Keratinocyte (primary cell): ENCODE data around the gene TEX28. TPM values are rescaled to one million over a fixed set of nuclear protein-coding genes. Genes with fewer than 3 reads are reported as not detected.
"Not testable (repeated sequence)": the region's sequence is repeated elsewhere in the genome, so short reads cannot be mapped to it uniquely, and the experiment has no call there.

ENCODE experiments used
- DNase-seq: peaks from one replicate; pipeline ENCODE4 v3.0.0-alpha.2; 2011; ENCODE audit warnings: low read depth, missing footprints, low spot score
- FAIRE-seq: peaks from 2 replicates; lab custom pipeline; 2011; peaks lifted over from hg19 to GRCh38; lab: Jason Lieb, UNC
- H2AFZ ChIP-seq: 2 replicates; pipeline ENCODE4 v1.6.0; 2012; ENCODE audit warnings: low read length, control low read depth, inconsistent platforms; ENCODE audit not compliant: control insufficient read depth
- H3K27ac ChIP-seq: 2 replicates; pipeline ENCODE4 v1.5.1; 2011; ENCODE audit warnings: low read length; ENCODE audit not compliant: control insufficient read depth, insufficient read depth
- H3K27me3 ChIP-seq: 3 replicates; pipeline ENCODE4 v1.6.0; 2011; ENCODE audit warnings: low read length; ENCODE audit not compliant: control insufficient read depth, insufficient read depth; ENCODE audit errors: extremely low read depth
- H3K36me3 ChIP-seq, 2 experiments: 2 replicates in 1 of 2; 3 replicates in 1 of 2; pipeline ENCODE4 v1.5.1; 2011; ENCODE audit warnings: low read length in 2 of 2, mild to moderate bottlenecking in 1 of 2; ENCODE audit not compliant: control insufficient read depth in 2 of 2, insufficient read depth in 2 of 2; ENCODE audit errors: extremely low read depth in 1 of 2
- H3K4me1 ChIP-seq: 3 replicates; pipeline ENCODE4 v1.5.1; 2011; ENCODE audit warnings: low read length; ENCODE audit not compliant: control insufficient read depth, insufficient read depth; ENCODE audit errors: extremely low read depth
- H3K4me2 ChIP-seq: 3 replicates; pipeline ENCODE4 v1.6.0; 2011; ENCODE audit warnings: low read depth, low read length; ENCODE audit not compliant: control insufficient read depth, insufficient read depth; ENCODE audit errors: extremely low read depth
- H3K4me3 ChIP-seq, 3 experiments: fragments of 200-600 bp in 1 of 3; sonication (generic) in 1 of 3; 2 replicates in 2 of 3; 3 replicates in 1 of 3; pipeline ENCODE4 v1.5.1; 2011 to 2016; ENCODE audit warnings: low read length in 3 of 3, mild to moderate bottlenecking in 3 of 3, control low read depth in 2 of 3, inconsistent platforms in 1 of 3, low read depth in 1 of 3, mixed read lengths in 1 of 3, mixed run types in 1 of 3, moderate library complexity in 1 of 3; ENCODE audit not compliant: control insufficient read depth in 2 of 3, insufficient read depth in 2 of 3; ENCODE audit errors: extremely low read depth in 1 of 3
- H3K79me2 ChIP-seq: 2 replicates; pipeline ENCODE4 v1.6.0; 2012; ENCODE audit warnings: low read length; ENCODE audit not compliant: control insufficient read depth, insufficient read depth
- H3K9ac ChIP-seq: 3 replicates; pipeline ENCODE4 v1.6.0; 2011; ENCODE audit warnings: low read length; ENCODE audit not compliant: control insufficient read depth, insufficient read depth; ENCODE audit errors: extremely low read depth
- H3K9me1 ChIP-seq: 3 replicates; pipeline ENCODE4 v1.6.0; 2011; ENCODE audit warnings: low read length; ENCODE audit not compliant: control insufficient read depth, insufficient read depth; ENCODE audit errors: extremely low read depth
- H3K9me3 ChIP-seq: 2 replicates; pipeline ENCODE4 v1.5.1; 2012; ENCODE audit warnings: low read depth, low read length; ENCODE audit not compliant: control insufficient read depth
- H4K20me1 ChIP-seq: 3 replicates; pipeline ENCODE4 v1.6.0; 2011; ENCODE audit warnings: low read length; ENCODE audit not compliant: control insufficient read depth, insufficient read depth; ENCODE audit errors: extremely low read depth
- dilution Hi-C: fragments of 300-500 bp; cut with MboI; formaldehyde crosslinking; loops from one replicate; pipeline ENCODE4 v1.7.0; 2020; ENCODE audit warnings: low sequenced_read_pairs; ENCODE audit not compliant: extremely low pct_ligation_motif_present
- polyA plus RNA-seq, 5 experiments: library from polyadenylated mRNA; depleted of rRNA in 3 of 5; stranded (reverse) in 3 of 5; stranded (forward) in 1 of 5; unstranded in 1 of 5; fragments of >200 nt; gene quantifications; 1 replicate in 1 of 5; 2 replicates in 3 of 5; 3 replicates in 1 of 5; pipeline versions ENCODE4 v1.2.1 to v1.2.3, GENCODE V29; 2011 to 2012; ENCODE audit warnings: missing spikeins in 2 of 5, low read depth in 1 of 5, low replicate concordance in 1 of 5

TEX28 gene
- polyA plus RNA-seq, 1 donor (not counting 4 experiments of a cell fraction or from before 2014, with no cell fraction given): not detected

- H4K20me1 ChIP-seq, dilution Hi-C loops, H3K4me3 ChIP-seq, H2AFZ ChIP-seq, H3K36me3 ChIP-seq, DNase-seq, H3K4me1 ChIP-seq, H3K79me2 ChIP-seq, H3K9me3 ChIP-seq, H3K9me1 ChIP-seq, H3K27ac ChIP-seq, H3K27me3 ChIP-seq, FAIRE-seq, H3K4me2 ChIP-seq, H3K9ac ChIP-seq: not testable (repeated sequence)
Measured at GRCh38 chrX:154231443-154231842, 63.5 kb downstream of the TEX28 start.

- FAIRE-seq, dilution Hi-C loops: not testable (repeated sequence)
Measured at GRCh38 chrX:154226706-154227105, 68.2 kb downstream of the TEX28 start.

GRCh38 chrX:154225292-154225691 is 69.6 kb downstream of the TEX28 start:
- FAIRE-seq, H3K4me2 ChIP-seq, H4K20me1 ChIP-seq, H3K79me2 ChIP-seq, H3K36me3 ChIP-seq, H3K9me3 ChIP-seq, DNase-seq, H3K9me1 ChIP-seq, H3K4me3 ChIP-seq, H2AFZ ChIP-seq, dilution Hi-C loops, H3K27ac ChIP-seq, H3K27me3 ChIP-seq, H3K4me1 ChIP-seq, H3K9ac ChIP-seq: not testable (repeated sequence)

More at GRCh38 chrX:154226706-154227105, 68.2 kb downstream of the TEX28 start:
- H3K4me2 ChIP-seq, DNase-seq, H3K79me2 ChIP-seq, H3K9me3 ChIP-seq, H3K9me1 ChIP-seq, H3K9ac ChIP-seq, H2AFZ ChIP-seq, H3K4me3 ChIP-seq, H3K36me3 ChIP-seq, H4K20me1 ChIP-seq, H3K27ac ChIP-seq, H3K4me1 ChIP-seq, H3K27me3 ChIP-seq: not testable (repeated sequence)

Other genes with a start within 250 kb of the TEX28 start
- 7.2 to 12.4 TPM (median 9.9 TPM) in 3 replicates for gene MECP2, start 197.4 kb downstream of the TEX28 start, polyA plus RNA-seq
- gene OPN1LW, start 150.9 kb downstream of the TEX28 start, polyA plus RNA-seq: not detected in 3 replicates
- not detected in 3 replicates for gene OPN1MW, start 112.5 kb downstream of the TEX28 start, polyA plus RNA-seq
- not detected in 3 replicates for gene OPN1MW2, start 75.4 kb downstream of the TEX28 start, polyA plus RNA-seq
- gene OPN1MW3, start 37.5 kb downstream of the TEX28 start, polyA plus RNA-seq: not detected in 3 replicates
- not detected in 3 replicates for gene TKTL1, start 671 bp upstream of the TEX28 start, polyA plus RNA-seq
- gene FLNA, start 79.5 kb upstream of the TEX28 start, polyA plus RNA-seq: 245 to 536 TPM (median 343 TPM) in 3 replicates
- 32.7 to 65.5 TPM (median 36.9 TPM) in 3 replicates for gene EMD, start 84.2 kb upstream of the TEX28 start, polyA plus RNA-seq
- 2,926 to 3,552 TPM (median 3,414 TPM) in 3 replicates for gene RPL10, start 103.3 kb upstream of the TEX28 start, polyA plus RNA-seq
- gene DNASE1L1, start 114.1 kb upstream of the TEX28 start, polyA plus RNA-seq: 16.7 to 37.6 TPM (median 17.1 TPM) in 3 replicates
- gene TAFAZZIN, start 116.4 kb upstream of the TEX28 start, polyA plus RNA-seq: 16.3 to 20.6 TPM (median 19.9 TPM) in 3 replicates
- 42.4 to 85.5 TPM (median 74.1 TPM) in 3 replicates for gene ATP6AP1, start 133.6 kb upstream of the TEX28 start, polyA plus RNA-seq
- 61.8 to 96.4 TPM (median 75.3 TPM) in 3 replicates for gene GDI1, start 142.0 kb upstream of the TEX28 start, polyA plus RNA-seq
- gene FAM50A, start 149.0 kb upstream of the TEX28 start, polyA plus RNA-seq: 34.0 to 40.0 TPM (median 35.7 TPM) in 3 replicates
- gene PLXNA3, start 163.2 kb upstream of the TEX28 start, polyA plus RNA-seq: 7.6 to 14.2 TPM (median 13.0 TPM) in 3 replicates
- 6.3 to 11.4 TPM (median 9.3 TPM) in 3 replicates for gene LAGE3, start 184.2 kb upstream of the TEX28 start, polyA plus RNA-seq
- gene UBL4A, start 191.5 kb upstream of the TEX28 start, polyA plus RNA-seq: 15.2 to 26.7 TPM (median 20.4 TPM) in 3 replicates
- 8.1 to 15.9 TPM (median 15.0 TPM) in 3 replicates for gene SLC10A3, start 195.5 kb upstream of the TEX28 start, polyA plus RNA-seq
- 15.8 to 25.3 TPM (median 21.4 TPM) in 3 replicates for gene FAM3A, start 221.1 kb upstream of the TEX28 start, polyA plus RNA-seq